ENCODE measurements around the gene BCAP31.
"Not testable (repeated sequence)": the region's sequence is repeated elsewhere in the genome, so short reads cannot be mapped to it uniquely, and the experiment has no call there.

BCAP31 gene

DNA sequence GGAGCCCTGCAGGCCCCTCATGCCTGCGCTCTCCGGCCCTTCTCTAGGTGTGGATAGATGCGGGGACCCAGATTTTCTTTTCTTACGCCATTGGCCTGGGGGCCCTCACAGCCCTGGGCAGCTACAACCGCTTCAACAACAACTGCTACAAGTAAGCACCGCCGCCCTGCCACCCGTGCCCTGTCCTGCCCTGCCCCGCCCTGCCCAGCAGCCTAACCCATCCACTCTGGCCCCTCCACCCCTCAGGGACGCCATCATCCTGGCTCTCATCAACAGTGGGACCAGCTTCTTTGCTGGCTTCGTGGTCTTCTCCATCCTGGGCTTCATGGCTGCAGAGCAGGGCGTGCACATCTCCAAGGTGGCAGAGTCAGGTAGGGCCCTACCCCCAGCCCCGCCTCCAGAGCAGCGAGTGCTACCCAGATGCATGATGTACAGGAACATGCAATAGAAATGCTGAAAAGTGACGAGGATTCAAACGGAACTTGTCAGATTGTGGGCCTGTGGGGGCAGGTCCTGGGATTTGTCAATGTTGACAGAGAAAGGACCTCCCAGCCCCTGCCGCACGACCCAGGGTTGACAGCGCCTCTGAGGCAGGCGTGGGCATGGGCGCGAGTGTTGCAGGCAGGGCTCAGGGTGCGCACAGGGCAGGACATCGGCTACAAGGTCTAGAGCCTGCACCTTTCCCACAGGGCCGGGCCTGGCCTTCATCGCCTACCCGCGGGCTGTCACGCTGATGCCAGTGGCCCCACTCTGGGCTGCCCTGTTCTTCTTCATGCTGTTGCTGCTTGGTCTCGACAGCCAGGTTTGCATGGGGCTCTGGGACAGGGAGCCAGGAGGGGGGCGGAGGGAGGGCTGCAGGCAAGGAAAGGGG lies 30.7 kb downstream of the BCAP31 start:
- H3K9me3 ChIP-seq (ENCODE audit: control extremely low read depth in 1 of 5, control insufficient read depth in 4 of 5, insufficient read depth in 2 of 5, low read depth in 1 of 5, low read length in 4 of 5), result no peaks in the 10 kb centered on the region
- H3K4me1 ChIP-seq (ENCODE audit: control extremely low read depth in 1 of 4, control insufficient read depth in 4 of 4, insufficient read depth in 4 of 4, low read length in 3 of 4), result peaks cover 0 to 2% (median 0%) of the 10 kb centered on the region in 4 experiments
- peaks cover 0 to 7% (median 0%) of the 10 kb centered on the region in 4 experiments for H3K36me3 ChIP-seq (ENCODE audit: control insufficient read depth in 4 of 4, insufficient read depth in 4 of 4, low read length in 3 of 4)
- no peak overlapping the region for H3K27ac ChIP-seq (ENCODE audit: insufficient read depth in 1 of 2, low read depth in 1 of 2, low read length in 2 of 2, poor library complexity in 1 of 2, severe bottlenecking in 2 of 2)
- no peak overlapping the region for H3K4me3 ChIP-seq (ENCODE audit: control insufficient read depth in 1 of 7, extremely low read depth in 1 of 7, insufficient read depth in 4 of 7, low read depth in 2 of 7, low read length in 6 of 7)
- no peak for DNase-seq
- peaks cover 0 to 30% (median 0%) of the 10 kb centered on the region in 5 experiments for H3K27me3 ChIP-seq (replicated peaks in 2 of 5; ENCODE audit: control insufficient read depth in 4 of 5, insufficient read depth in 5 of 5, low read length in 4 of 5)
- ChIA-PET CTCF (interaction anchor here (0.7 kb wide), 1 partner anchor 15 kb away, joined by 3 read pairs; no protein-coding TSS in a partner anchor), POLR2A (no interaction called here)
- 86% methylated on average over 17 of the region's 31 CpGs for WGBS (ENCODE audit: insufficient coverage)

- ChIA-PET POLR2A (no interaction called here), CTCF (interaction anchor here (0.7 kb wide), 1 partner anchor 16 kb away, joined by 3 read pairs; no protein-coding TSS in a partner anchor)
- H3K27ac ChIP-seq (ENCODE audit: insufficient read depth in 1 of 2, low read depth in 1 of 2, low read length in 2 of 2, poor library complexity in 1 of 2, severe bottlenecking in 2 of 2), result no peak overlapping the region
- WGBS (ENCODE audit: insufficient coverage), result 76% methylated on average over 21 of the region's 24 CpGs
- H3K9me3 ChIP-seq (ENCODE audit: control extremely low read depth in 1 of 5, control insufficient read depth in 4 of 5, insufficient read depth in 2 of 5, low read depth in 1 of 5, low read length in 4 of 5), result no peaks in the 10 kb centered on the region
- DNase-seq, result no peak
- H3K4me1 ChIP-seq (ENCODE audit: control extremely low read depth in 1 of 4, control insufficient read depth in 4 of 4, insufficient read depth in 4 of 4, low read length in 3 of 4), result peaks cover 0 to 2% (median 0%) of the 10 kb centered on the region in 4 experiments
- peaks cover 0 to 5% (median 0%) of the 10 kb centered on the region in 4 experiments for H3K36me3 ChIP-seq (ENCODE audit: control insufficient read depth in 4 of 4, insufficient read depth in 4 of 4, low read length in 3 of 4)
- peaks cover 0 to 31% (median 0%) of the 10 kb centered on the region in 5 experiments for H3K27me3 ChIP-seq (replicated peaks in 2 of 5; ENCODE audit: control insufficient read depth in 4 of 5, insufficient read depth in 5 of 5, low read length in 4 of 5)
- H3K4me3 ChIP-seq (ENCODE audit: control insufficient read depth in 1 of 7, extremely low read depth in 1 of 7, insufficient read depth in 4 of 7, low read depth in 2 of 7, low read length in 6 of 7), result no peak overlapping the region
Measured at GRCh38 chrX:153692611-153693156, 31.5 kb downstream of the BCAP31 start.

GRCh38 chrX:153692003-153692402 lies 32.2 kb downstream of the BCAP31 start:
- no peak for DNase-seq
- no peaks in the 10 kb centered on the region for H3K9me3 ChIP-seq (ENCODE audit: control extremely low read depth in 1 of 5, control insufficient read depth in 4 of 5, insufficient read depth in 2 of 5, low read depth in 1 of 5, low read length in 4 of 5)
- no peak overlapping the region for H3K27ac ChIP-seq (ENCODE audit: insufficient read depth in 1 of 2, low read depth in 1 of 2, low read length in 2 of 2, poor library complexity in 1 of 2, severe bottlenecking in 2 of 2)
- H3K27me3 ChIP-seq (replicated peaks in 2 of 5; ENCODE audit: control insufficient read depth in 4 of 5, insufficient read depth in 5 of 5, low read length in 4 of 5), result peaks cover 0 to 34% (median 0%) of the 10 kb centered on the region in 5 experiments
- peaks cover 0 to 3% (median 0%) of the 10 kb centered on the region in 4 experiments for H3K4me1 ChIP-seq (ENCODE audit: control extremely low read depth in 1 of 4, control insufficient read depth in 4 of 4, insufficient read depth in 4 of 4, low read length in 3 of 4)
- no peaks in the 10 kb centered on the region for H3K36me3 ChIP-seq (ENCODE audit: control insufficient read depth in 4 of 4, insufficient read depth in 4 of 4, low read length in 3 of 4)
- WGBS (ENCODE audit: insufficient coverage), result 80% methylated on average over 1 of the region's 4 CpGs
- no peak overlapping the region for H3K4me3 ChIP-seq (ENCODE audit: control insufficient read depth in 1 of 7, extremely low read depth in 1 of 7, insufficient read depth in 4 of 7, low read depth in 2 of 7, low read length in 6 of 7)
- ChIA-PET POLR2A (no interaction called here), CTCF (no interaction called here)

- H3K36me3 ChIP-seq (ENCODE audit: control insufficient read depth in 4 of 4, insufficient read depth in 4 of 4, low read length in 3 of 4); DNase-seq; H3K9me3 ChIP-seq (ENCODE audit: control extremely low read depth in 1 of 5, control insufficient read depth in 4 of 5, insufficient read depth in 2 of 5, low read depth in 1 of 5, low read length in 4 of 5); H3K4me1 ChIP-seq (ENCODE audit: control extremely low read depth in 1 of 4, control insufficient read depth in 4 of 4, insufficient read depth in 4 of 4, low read length in 3 of 4); POLR2A ChIA-PET; CTCF ChIA-PET; H3K27ac ChIP-seq (ENCODE audit: insufficient read depth in 1 of 2, low read depth in 1 of 2, low read length in 2 of 2, poor library complexity in 1 of 2, severe bottlenecking in 2 of 2); H3K4me3 ChIP-seq (ENCODE audit: control insufficient read depth in 1 of 7, extremely low read depth in 1 of 7, insufficient read depth in 4 of 7, low read depth in 2 of 7, low read length in 6 of 7): not testable (repeated sequence)
- WGBS (ENCODE audit: insufficient coverage), result 96% methylated on average over 12 of the region's 21 CpGs
- peaks cover 0 to 41% (median 0%) of the 10 kb centered on the region in 5 experiments for H3K27me3 ChIP-seq (replicated peaks in 2 of 5; ENCODE audit: control insufficient read depth in 4 of 5, insufficient read depth in 5 of 5, low read length in 4 of 5)
Measured at GRCh38 chrX:153691032-153691827, 33.0 kb downstream of the BCAP31 start.

- H3K36me3 ChIP-seq (ENCODE audit: control insufficient read depth in 4 of 4, insufficient read depth in 4 of 4, low read length in 3 of 4), result no peaks in the 10 kb centered on the region
- WGBS (ENCODE audit: insufficient coverage), result 76% methylated on average over 9 of the region's 14 CpGs
- DNase-seq, result no peak
- peaks cover 0 to 3% (median 0%) of the 10 kb centered on the region in 4 experiments for H3K4me1 ChIP-seq (ENCODE audit: control extremely low read depth in 1 of 4, control insufficient read depth in 4 of 4, insufficient read depth in 4 of 4, low read length in 3 of 4)
- H3K9me3 ChIP-seq (ENCODE audit: control extremely low read depth in 1 of 5, control insufficient read depth in 4 of 5, insufficient read depth in 2 of 5, low read depth in 1 of 5, low read length in 4 of 5), result no peaks in the 10 kb centered on the region
- CTCF ChIA-PET, result no interaction called here
- POLR2A ChIA-PET, result no interaction called here
- no peak overlapping the region for H3K27ac ChIP-seq (ENCODE audit: insufficient read depth in 1 of 2, low read depth in 1 of 2, low read length in 2 of 2, poor library complexity in 1 of 2, severe bottlenecking in 2 of 2)
- peaks cover 0 to 49% (median 0%) of the 10 kb centered on the region in 5 experiments for H3K27me3 ChIP-seq (replicated peaks in 2 of 5; ENCODE audit: control insufficient read depth in 4 of 5, insufficient read depth in 5 of 5, low read length in 4 of 5)
- H3K4me3 ChIP-seq (ENCODE audit: control insufficient read depth in 1 of 7, extremely low read depth in 1 of 7, insufficient read depth in 4 of 7, low read depth in 2 of 7, low read length in 6 of 7), result no peak overlapping the region
Measured at GRCh38 chrX:153690466-153690865, 33.7 kb downstream of the BCAP31 start.

DNA sequence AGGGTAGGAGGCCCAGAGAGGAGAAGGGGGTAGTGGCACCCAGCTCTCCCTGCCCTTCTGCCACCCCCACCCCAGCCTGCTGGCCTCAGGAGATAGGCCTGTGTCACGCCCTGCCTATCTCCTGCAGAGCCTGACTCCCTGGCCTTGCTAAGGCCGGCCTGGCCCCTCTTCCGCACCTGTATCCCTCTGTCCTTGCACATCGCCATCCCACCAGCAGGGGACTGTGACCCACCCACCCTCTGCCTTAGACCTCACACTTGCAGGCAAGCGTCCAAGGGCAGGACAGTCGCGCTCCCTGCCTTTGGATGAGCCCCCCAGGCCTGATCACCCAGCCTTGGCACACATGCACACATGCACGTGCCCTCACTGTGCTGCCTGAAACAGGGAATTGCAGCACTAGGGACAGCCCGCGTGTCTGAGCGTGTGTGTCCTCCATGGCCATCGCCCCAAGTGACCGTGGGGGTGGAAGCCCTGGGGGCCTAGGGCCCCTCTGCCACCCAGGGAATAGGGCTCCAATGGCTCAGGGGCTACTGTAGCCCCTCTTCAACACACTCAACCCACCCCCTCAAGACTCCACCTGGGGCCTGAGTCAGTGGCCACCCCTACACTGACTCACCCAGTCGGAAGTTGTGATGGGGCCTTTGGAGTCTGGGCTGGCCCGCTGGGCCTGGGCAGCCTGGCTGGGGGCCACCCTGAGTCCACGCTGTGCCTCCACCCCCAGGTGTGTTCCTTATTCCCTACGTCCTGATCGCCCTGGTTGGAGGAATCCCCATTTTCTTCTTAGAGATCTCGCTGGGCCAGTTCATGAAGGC lies 34.3 kb downstream of the BCAP31 start:
- DNase-seq, result peak in 1 of 3 donors; percentile 17
- ChIA-PET POLR2A (no interaction called here), CTCF (no interaction called here)
- no peak overlapping the region for H3K27ac ChIP-seq (ENCODE audit: insufficient read depth in 1 of 2, low read depth in 1 of 2, low read length in 2 of 2, poor library complexity in 1 of 2, severe bottlenecking in 2 of 2)
- peaks cover 0 to 3% (median 0%) of the 10 kb centered on the region in 4 experiments for H3K4me1 ChIP-seq (ENCODE audit: control extremely low read depth in 1 of 4, control insufficient read depth in 4 of 4, insufficient read depth in 4 of 4, low read length in 3 of 4)
- H3K4me3 ChIP-seq (ENCODE audit: control insufficient read depth in 1 of 7, extremely low read depth in 1 of 7, insufficient read depth in 4 of 7, low read depth in 2 of 7, low read length in 6 of 7), result no peak overlapping the region
- peaks cover 0 to 55% (median 0%) of the 10 kb centered on the region in 5 experiments for H3K27me3 ChIP-seq (replicated peaks in 2 of 5; ENCODE audit: control insufficient read depth in 4 of 5, insufficient read depth in 5 of 5, low read length in 4 of 5)
- WGBS (ENCODE audit: insufficient coverage), result 88% methylated on average over 18 of the region's 19 CpGs
- no peaks in the 10 kb centered on the region for H3K9me3 ChIP-seq (ENCODE audit: control extremely low read depth in 1 of 5, control insufficient read depth in 4 of 5, insufficient read depth in 2 of 5, low read depth in 1 of 5, low read length in 4 of 5)
- H3K36me3 ChIP-seq (ENCODE audit: control insufficient read depth in 4 of 4, insufficient read depth in 4 of 4, low read length in 3 of 4), result no peaks in the 10 kb centered on the region

Data from common myeloid progenitor, CD34-positive (primary cell).